SU-DHL-6 (cell line): ENCODE measurements around the gene SERPIND1.

ENCODE experiments used
- CTCF ChIP-seq: fragments of 200-600 bp; sonication (generic); IDR thresholded peaks from one replicate; pipeline ENCODE4 v1.5.1; 2017; ENCODE audit warnings: antibody characterized with exemption, mild to moderate bottlenecking, low read length, moderate library complexity; ENCODE audit not compliant: insufficient read depth, poor library complexity, severe bottlenecking
- EZH2phosphoT487 ChIP-seq: fragments of 200-600 bp; sonication (generic), shearing (Covaris generic); conservative IDR thresholded peaks from 2 replicates; pipeline ENCODE4 v1.6.1; 2018; ENCODE audit warnings: mild to moderate bottlenecking, antibody characterized with exemption, low read length, moderate library complexity, mixed read lengths

GRCh38 chr22:20792966-20793728, 19.2 kb downstream of the SERPIND1 start:
- TF ChIP-seq CTCF = no peak
- no peak for TF ChIP-seq EZH2phosphoT487
